ENCODE data around the gene HSPG2. TPM values are rescaled to one million over a fixed set of nuclear protein-coding genes. Genes with fewer than 3 reads are reported as not detected.

HSPG2 gene
- total RNA-seq, 1 experiment from 2014 or later, result 171 TPM

GRCh38 chr1:21847223-21848205 lies 89.6 kb downstream of the HSPG2 start:
- Histone ChIP-seq H3K4me1 (ENCODE audit: control insufficient read depth, insufficient read depth, low read length) (no peaks in the 10 kb centered on the region), H3K27me3 (ENCODE audit: control insufficient read depth, insufficient read depth, low read length) (no peaks in the 10 kb centered on the region), H3K36me3 (ENCODE audit: control insufficient read depth, insufficient read depth, low read length) (peaks cover 2% of the 10 kb centered on the region; the same call in 1 of the 2 replicates), H3K27ac (ENCODE audit: low read length) (no peak overlapping the region), H3K4me3 (ENCODE audit: low read depth in 2 of 2, low read length in 2 of 2) (no peak overlapping the region), H3K9me3 (ENCODE audit: control insufficient read depth, insufficient read depth, low read depth, low read length) (no peaks in the 10 kb centered on the region)
- TF ChIP-seq TCF7L2 (IDR thresholded peaks at IDR 0.05; ENCODE audit: low read depth, low read length), result no peak
- no peak for TF ChIP-seq SIN3A (IDR thresholded peaks at IDR 0.05; ENCODE audit: borderline replicate concordance, insufficient read depth, low read depth, low read length)
- no peak for TF ChIP-seq POLR2AphosphoS5 (IDR thresholded peaks at IDR 0.05; ENCODE audit: low read depth, low read length)
- TF ChIP-seq CTCF (IDR thresholded peaks at IDR 0.05), result no peak
- TF ChIP-seq REST (IDR thresholded peaks at IDR 0.05; ENCODE audit: insufficient read depth in 1 of 2, low read depth in 2 of 2, low read length in 1 of 2), result no peak
- in situ Hi-C loops (cut with HindIII; ENCODE audit: low pct_unique_long_range_greater_than_20kb, low sequenced_read_pairs) (no loop called here), intact Hi-C loops (cut with micrococcal nuclease; ENCODE audit: unreplicated experiment) (no loop called here)
- ChIA-PET CTCF (no interaction called here), POLR2A (interaction anchor here (0.6 kb wide), 1 partner anchor 231 kb away, joined by 8 read pairs; no protein-coding TSS in a partner anchor)
- ATAC-seq (no peak), DNase-seq (ENCODE audit: low read depth, low spot score) (no peak)
- BruUV-seq (replicated peaks), result no TSS peak

- no peak overlapping the region for H3K4me3 ChIP-seq (ENCODE audit: low read depth in 2 of 2, low read length in 2 of 2)
- no peak overlapping the region for H3K27ac ChIP-seq (ENCODE audit: low read length)
- DNase-seq (ENCODE audit: low read depth, low spot score), result no peak
- in situ Hi-C loops (cut with HindIII; ENCODE audit: low pct_unique_long_range_greater_than_20kb, low sequenced_read_pairs), result no loop called here
- no peaks in the 10 kb centered on the region for H3K9me3 ChIP-seq (ENCODE audit: control insufficient read depth, insufficient read depth, low read depth, low read length)
- BruUV-seq (replicated peaks), result no TSS peak
- CTCF ChIA-PET, result no interaction called here
- H3K27me3 ChIP-seq (ENCODE audit: control insufficient read depth, insufficient read depth, low read length), result no peaks in the 10 kb centered on the region
- intact Hi-C loops (cut with micrococcal nuclease; ENCODE audit: unreplicated experiment), result no loop called here
- H3K4me1 ChIP-seq (ENCODE audit: control insufficient read depth, insufficient read depth, low read length), result no peaks in the 10 kb centered on the region
- TF ChIP-seq POLR2AphosphoS5 (IDR thresholded peaks at IDR 0.05; ENCODE audit: low read depth, low read length) (no peak), TCF7L2 (IDR thresholded peaks at IDR 0.05; ENCODE audit: low read depth, low read length) (no peak), REST (IDR thresholded peaks at IDR 0.05; ENCODE audit: insufficient read depth in 1 of 2, low read depth in 2 of 2, low read length in 1 of 2) (no peak), SIN3A (IDR thresholded peaks at IDR 0.05; ENCODE audit: borderline replicate concordance, insufficient read depth, low read depth, low read length) (no peak), CTCF (IDR thresholded peaks at IDR 0.05) (no peak)
- POLR2A ChIA-PET, result no interaction called here
- no peaks in the 10 kb centered on the region; the same call in 1 of the 2 replicates for H3K36me3 ChIP-seq (ENCODE audit: control insufficient read depth, insufficient read depth, low read length)
- ATAC-seq, result no peak
Observed at GRCh38 chr1:21845646-21846641, 91.2 kb downstream of the HSPG2 start.

Measured in Panc1 (cell line).